GM13977 (cell line): ENCODE measurements around the gene IGF2BP3.

Experiments
- DNase-seq: peaks from one replicate; pipeline ENCODE4 v3.0.0; 2012; ENCODE audit warnings: low spot score
- CTCF ChIP-seq: IDR thresholded peaks from 2 replicates; pipeline ENCODE4 v1.5.1; 2012; ENCODE audit warnings: mild to moderate bottlenecking, control low read depth; ENCODE audit not compliant: insufficient read depth; ENCODE audit errors: extremely low read depth, missing control alignments
- in situ Hi-C: fragments of 300-500 bp; cut with MboI; formaldehyde crosslinking; loops from one replicate; pipeline ENCODE4 v1.12.0; 2022; ENCODE audit warnings: low sequenced_read_pairs, low pct_unique_long_range_greater_than_20kb, mixed read lengths, inconsistent platforms; ENCODE audit not compliant: unreplicated experiment

IGF2BP3 gene

GRCh38 chr7:23372611-23373010, 97.7 kb downstream of the IGF2BP3 start:
- in situ Hi-C loops: no loop called here
- DNase-seq: no peak
- no peak for TF ChIP-seq CTCF

- DNase-seq: no peak
- TF ChIP-seq CTCF: no peak
- in situ Hi-C loops: no loop called here
These were observed 98.6 kb downstream of the IGF2BP3 start for GRCh38 chr7:23371654-23372053.

- DNase-seq: no peak
- no peak for TF ChIP-seq CTCF
- in situ Hi-C loops: no loop called here
These were observed 100.4 kb downstream of the IGF2BP3 start for GRCh38 chr7:23369695-23370404.

- in situ Hi-C loops: no loop called here
- TF ChIP-seq CTCF: no peak
- DNase-seq: no peak
These were observed 101.2 kb downstream of the IGF2BP3 start for GRCh38 chr7:23369100-23369499.

- TF ChIP-seq CTCF: no peak
- DNase-seq: no peak
- in situ Hi-C loops: no loop called here
These were observed 112.1 kb downstream of the IGF2BP3 start for GRCh38 chr7:23358152-23358674.

GRCh38 chr7:23357190-23358093, 112.8 kb downstream of the IGF2BP3 start:
- peak; percentile 48 for DNase-seq
- peak; percentile 39 for TF ChIP-seq CTCF
- in situ Hi-C loops: no loop called here
